22Rv1 (cell line): ENCODE measurements around the gene COL4A2.

Experiments
- H3K27ac ChIP-seq: fragments of 450-650 bp; 2 replicates; pipeline ENCODE4 v1.5.1; 2017
- ZFX ChIP-seq: fragments of 450-650 bp; IDR thresholded peaks from 2 replicates; pipeline ENCODE4 v1.6.1; 2017; ENCODE audit warnings: antibody characterized with exemption, borderline replicate concordance
- TF ChIP-seq, protein P1 (sequence below): fragments of 450-650 bp; IDR thresholded peaks from 2 replicates; pipeline ENCODE4 v1.5.1; 2017; ENCODE audit warnings: mild to moderate bottlenecking

The COL4A2 gene

DNA sequence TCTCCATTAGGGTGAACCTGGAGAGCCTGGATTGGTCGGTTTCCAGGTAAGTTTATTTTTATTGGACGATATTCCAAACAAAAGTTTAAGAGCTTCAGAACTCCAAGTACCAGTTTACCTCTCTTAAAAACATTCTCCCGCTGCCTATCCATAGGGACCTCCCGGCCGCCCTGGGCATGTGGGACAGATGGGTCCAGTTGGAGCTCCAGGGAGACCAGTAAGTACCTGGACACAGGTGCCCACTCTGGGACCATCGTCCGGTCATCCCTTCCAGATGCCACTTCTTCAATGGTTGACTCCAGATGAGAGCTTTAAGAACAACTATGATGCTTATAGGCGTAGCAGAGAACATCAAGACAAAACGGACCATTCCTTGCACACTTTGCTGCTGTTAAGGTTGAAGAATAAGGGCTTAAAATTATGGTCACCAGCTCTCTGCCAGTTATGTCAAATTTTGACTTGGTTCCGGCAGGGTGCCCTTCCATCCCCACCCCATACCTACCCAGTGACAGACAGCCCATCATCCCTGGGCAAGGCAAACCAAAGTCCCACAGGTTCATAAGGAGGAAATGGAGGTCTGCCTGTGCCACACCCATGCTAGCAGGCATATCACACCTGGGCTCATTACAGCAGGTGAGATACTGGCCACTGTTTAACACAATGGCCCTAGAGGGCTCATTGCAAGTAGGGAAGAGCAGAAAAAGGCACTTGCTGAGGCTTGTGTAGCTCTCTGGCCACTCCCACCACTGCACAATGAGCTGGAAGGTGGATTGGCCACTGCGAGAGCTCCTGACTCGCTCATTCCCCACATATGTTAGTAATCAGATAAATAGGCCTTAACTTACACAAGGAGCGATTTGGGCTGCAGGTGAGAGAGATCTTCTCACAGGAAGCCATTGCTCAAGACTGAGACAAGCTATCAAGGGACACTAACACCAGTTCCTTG, 123.6 kb downstream of the COL4A2 start:
- H3K27ac ChIP-seq, result no peak overlapping the region
- TF ChIP-seq ZFX, result no peak
- TF ChIP-seq, protein P1, sequence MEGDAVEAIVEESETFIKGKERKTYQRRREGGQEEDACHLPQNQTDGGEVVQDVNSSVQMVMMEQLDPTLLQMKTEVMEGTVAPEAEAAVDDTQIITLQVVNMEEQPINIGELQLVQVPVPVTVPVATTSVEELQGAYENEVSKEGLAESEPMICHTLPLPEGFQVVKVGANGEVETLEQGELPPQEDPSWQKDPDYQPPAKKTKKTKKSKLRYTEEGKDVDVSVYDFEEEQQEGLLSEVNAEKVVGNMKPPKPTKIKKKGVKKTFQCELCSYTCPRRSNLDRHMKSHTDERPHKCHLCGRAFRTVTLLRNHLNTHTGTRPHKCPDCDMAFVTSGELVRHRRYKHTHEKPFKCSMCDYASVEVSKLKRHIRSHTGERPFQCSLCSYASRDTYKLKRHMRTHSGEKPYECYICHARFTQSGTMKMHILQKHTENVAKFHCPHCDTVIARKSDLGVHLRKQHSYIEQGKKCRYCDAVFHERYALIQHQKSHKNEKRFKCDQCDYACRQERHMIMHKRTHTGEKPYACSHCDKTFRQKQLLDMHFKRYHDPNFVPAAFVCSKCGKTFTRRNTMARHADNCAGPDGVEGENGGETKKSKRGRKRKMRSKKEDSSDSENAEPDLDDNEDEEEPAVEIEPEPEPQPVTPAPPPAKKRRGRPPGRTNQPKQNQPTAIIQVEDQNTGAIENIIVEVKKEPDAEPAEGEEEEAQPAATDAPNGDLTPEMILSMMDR, result no peak

GRCh38 chr13:110431425-110432294, 124.6 kb downstream of the COL4A2 start:
- H3K27ac ChIP-seq, result no peak overlapping the region
- TF ChIP-seq, protein P1, result no peak
- no peak for TF ChIP-seq ZFX

DNA sequence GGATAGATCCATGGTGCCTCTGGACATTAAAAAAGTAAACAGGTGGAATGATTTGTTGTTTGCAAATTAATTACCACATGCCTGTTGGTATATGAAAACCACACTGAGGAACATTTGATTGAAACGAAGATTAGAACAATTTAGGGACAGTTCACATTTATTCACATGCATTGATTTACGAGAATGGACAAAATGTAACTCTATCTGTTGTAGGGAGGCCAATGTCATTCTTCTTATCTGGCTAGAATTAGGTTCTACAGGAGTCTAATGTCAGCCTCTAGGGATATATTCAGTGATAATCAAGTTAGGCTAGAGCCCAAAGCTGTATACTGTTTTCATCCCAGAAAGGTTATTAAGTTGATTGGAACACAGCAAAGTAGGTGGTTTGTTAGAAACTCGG, 125.4 kb downstream of the COL4A2 start:
- no peak overlapping the region for H3K27ac ChIP-seq

GRCh38 chr13:110433014-110433413, 125.9 kb downstream of the COL4A2 start:
- TF ChIP-seq ZFX, result no peak
- TF ChIP-seq, protein P1, result no peak
- no peak overlapping the region for H3K27ac ChIP-seq

More for the DNA sequence above, 125.4 kb downstream of the COL4A2 start:
- TF ChIP-seq, protein P1, result no peak
- no peak for TF ChIP-seq ZFX

GRCh38 chr13:110434629-110435028, 127.5 kb downstream of the COL4A2 start:
- H3K27ac ChIP-seq, result no peak overlapping the region
- TF ChIP-seq, protein P1, result no peak
- no peak for TF ChIP-seq ZFX

- H3K27ac ChIP-seq, result no peak overlapping the region
- TF ChIP-seq ZFX, result no peak
These were observed 128.2 kb downstream of the COL4A2 start for GRCh38 chr13:110435331-110435730.

DNA sequence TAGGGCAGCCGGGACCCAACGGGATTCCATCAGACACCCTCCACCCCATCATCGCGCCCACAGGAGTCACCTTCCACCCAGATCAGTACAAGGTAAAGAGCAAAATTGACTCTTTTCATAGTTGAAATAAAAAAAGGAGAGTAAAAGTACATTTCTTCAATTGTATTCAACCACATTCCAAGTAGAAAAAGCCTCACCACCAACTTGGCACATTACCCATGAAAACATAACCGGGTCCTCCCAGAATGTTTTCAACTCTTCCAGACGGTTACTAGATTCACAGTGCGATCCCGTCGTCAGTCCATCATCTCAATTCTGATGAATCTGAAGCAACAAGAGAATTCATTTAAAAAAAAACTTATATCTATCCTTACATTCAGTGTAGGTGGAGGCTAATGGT, 129.2 kb downstream of the COL4A2 start:
- TF ChIP-seq, protein P1, result no peak
- no peak for TF ChIP-seq ZFX

More for the DNA sequence above, 129.2 kb downstream of the COL4A2 start:
- no peak overlapping the region for H3K27ac ChIP-seq
